Stimulated activated CD4-positive, alpha-beta T cell treated with anti-CD3 and anti-CD28 coated beads, TNF-alpha, amount 100 ng/mL, for 24 hours (primary cell): ENCODE measurements around the gene OXER1.

Source experiments
- DNase-seq, 3 experiments: peaks; one replicate each; pipeline ENCODE4 v3.0.0-alpha.2; 2020; ENCODE audit warnings: low read depth in 3 of 3

The OXER1 gene

DNA sequence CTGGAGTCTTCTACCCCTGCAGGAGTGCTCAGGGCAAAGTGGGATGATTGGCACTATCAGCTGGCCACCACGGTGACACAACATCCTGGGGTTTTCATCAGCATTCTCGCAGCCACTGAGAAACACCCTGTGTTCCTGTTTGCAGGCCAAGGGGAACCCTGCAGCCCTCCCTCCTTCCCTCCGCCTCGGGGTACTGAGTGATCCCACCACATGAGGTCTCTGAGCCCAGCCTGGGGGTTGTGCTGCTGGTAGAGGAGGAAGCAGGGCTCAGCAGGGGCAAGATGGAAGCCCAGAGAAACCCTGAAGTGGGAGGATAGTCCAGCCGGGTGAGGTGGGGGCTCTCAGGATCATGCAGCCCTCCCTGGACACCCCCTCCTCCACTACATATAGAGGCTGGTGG, at the start of gene OXER1:
Gene OXER1 (minus strand): TSS at position 40 of the 400 bp plus-strand sequence. CDS start 73 bp downstream, outside the sequence.
- no peak for DNase-seq

GRCh38 chr2:42812899-42813479, 49.1 kb upstream of the OXER1 start:
- no peak for DNase-seq

DNA sequence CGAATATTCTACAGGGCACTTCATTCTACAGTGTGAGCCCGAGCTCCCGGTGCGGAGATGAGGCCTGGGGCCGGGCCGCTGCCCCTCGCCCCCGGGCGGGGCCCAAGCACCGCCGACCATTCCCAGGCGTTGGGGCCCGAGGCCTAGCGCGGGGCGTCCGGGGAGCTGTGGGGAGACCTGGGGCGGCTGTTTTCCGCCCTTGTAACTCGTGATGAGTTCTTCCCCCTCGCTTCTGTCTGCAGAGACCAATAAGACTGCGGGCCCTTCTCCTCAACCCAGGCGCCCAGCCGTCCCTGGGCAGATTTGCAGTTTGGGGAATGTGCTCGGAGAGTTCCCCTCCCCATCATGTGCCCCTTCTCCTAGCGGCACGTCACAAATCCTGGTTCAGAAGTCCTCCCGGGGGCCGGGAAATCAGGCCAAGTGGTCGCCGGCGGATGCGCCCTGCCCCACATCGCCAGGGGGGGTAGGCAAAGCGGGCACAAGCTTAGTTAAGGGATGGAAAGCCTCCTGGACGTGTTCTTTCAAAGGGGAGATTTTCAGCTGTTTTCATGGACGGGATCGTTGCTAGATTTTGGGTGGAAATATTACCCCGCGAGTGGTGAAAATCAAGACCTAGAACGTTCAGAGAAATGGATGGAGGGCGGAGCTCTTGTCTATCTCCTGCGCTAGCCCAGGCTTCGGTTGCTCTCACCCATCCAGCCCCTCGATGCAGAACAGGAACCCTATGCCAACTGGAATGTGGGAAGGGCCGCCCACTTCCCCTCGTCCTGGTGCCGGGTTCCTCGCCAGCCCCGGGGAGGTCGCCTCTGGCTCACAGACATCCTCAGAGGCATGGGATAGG, 47.3 kb upstream of the OXER1 start:
- peak; percentile 17 to 44 (median 25) for DNase-seq

DNA sequence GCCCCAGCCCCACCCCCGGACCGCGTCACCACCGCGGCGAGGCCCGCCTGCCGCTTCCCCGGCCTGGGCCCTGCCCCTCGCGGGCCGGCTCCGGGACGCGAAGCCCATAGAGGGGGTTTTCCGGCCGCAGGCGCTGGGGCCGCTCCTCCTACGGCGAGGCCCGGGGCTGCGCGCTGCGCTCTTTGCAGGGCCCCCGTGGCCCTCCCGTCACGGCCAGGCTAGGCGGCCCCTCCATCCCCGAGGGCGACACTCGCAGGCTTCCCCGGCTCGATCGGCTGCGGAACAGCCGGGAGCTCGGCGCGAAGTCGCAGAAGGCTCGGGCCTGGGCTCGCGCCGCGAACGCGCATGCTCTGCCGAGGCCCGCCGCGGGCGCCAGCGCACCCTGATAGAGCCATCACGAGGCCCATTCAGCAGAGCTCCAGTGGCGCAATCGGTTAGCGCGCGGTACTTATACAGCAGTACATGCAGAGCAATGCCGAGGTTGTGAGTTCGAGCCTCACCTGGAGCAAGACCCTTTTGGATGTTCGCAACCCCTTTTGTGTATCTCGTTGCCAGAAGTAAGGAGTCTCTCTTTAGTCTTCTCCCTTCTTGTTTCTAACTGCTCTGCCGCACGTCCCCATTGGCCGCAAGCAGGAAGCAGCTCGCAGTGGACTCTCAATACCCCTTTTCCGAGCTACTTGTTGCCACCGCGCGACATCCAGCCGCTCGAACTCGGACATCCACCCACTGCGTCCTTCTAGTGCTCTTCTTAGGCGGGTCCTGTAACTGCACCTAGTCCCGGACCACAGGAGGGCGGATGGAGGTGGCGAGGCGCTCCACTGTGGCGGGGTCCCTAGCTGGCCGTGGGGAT, 46.4 kb upstream of the OXER1 start:
- peak; percentile 87 to 93 (median 92) for DNase-seq

GRCh38 chr2:42809819-42810120, 45.8 kb upstream of the OXER1 start:
- DNase-seq = peak in 2 of 3 experiments; percentile 20 to 68

DNA sequence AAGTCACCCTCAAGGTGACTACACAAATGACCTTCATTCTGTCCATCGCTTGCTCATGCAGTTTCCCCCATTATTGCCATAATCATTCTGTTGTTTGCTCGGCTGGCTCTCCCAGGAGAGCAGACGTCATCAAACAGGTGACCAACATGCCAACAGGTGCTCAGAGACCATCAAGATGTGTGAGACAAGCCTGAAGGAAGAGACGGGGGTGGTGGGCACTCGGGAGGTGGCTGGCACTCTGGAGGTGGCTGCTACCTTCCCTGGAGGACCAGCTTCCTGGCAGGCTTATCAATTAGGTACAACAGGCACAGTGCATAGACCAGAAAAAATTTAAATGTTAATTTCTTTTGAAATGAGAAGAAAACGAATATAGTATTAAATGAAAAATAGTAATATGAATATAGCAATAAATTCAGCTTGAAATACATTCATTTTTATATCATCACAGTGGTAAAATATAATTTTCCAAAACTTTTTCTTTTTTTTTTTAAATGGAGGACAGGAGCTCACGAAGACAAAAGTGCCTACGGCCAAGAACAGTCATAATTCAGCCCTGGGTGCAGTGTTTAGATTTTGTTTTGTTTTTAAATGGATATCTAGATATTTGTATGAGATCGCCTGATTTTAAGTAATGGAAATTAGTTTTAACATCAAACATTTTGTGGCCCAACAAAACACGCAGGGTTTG, 45.3 kb upstream of the OXER1 start:
- no peak for DNase-seq

GRCh38 chr2:42808301-42808700, 44.4 kb upstream of the OXER1 start:
- DNase-seq = no peak

- DNase-seq = no peak
Observed at GRCh38 chr2:42806786-42807185, 42.9 kb upstream of the OXER1 start.

DNA sequence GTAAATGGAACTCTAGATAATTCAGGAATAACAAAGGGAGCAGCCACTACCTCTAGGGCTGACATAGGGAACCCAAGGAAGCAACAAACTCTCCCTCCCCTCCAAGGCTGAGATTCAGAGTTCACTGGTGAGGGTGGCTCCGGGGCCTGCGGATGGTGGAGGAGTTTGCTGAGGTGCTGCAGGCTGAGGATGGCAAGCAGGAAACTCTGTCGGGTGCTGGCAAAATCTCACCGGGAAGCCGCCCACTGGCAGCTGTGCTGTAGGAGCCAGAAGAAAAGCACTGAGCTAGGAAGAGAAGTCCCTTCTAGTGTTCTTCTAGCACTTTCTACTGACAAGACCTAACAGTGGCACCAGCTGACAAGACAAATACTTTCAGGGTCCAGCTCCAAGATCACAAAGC, 41.0 kb upstream of the OXER1 start:
- DNase-seq = no peak

- DNase-seq = no peak
Observed at GRCh38 chr2:42804338-42804737, 40.4 kb upstream of the OXER1 start.

- no peak for DNase-seq
Observed at GRCh38 chr2:42802150-42802549, 38.2 kb upstream of the OXER1 start.

DNA sequence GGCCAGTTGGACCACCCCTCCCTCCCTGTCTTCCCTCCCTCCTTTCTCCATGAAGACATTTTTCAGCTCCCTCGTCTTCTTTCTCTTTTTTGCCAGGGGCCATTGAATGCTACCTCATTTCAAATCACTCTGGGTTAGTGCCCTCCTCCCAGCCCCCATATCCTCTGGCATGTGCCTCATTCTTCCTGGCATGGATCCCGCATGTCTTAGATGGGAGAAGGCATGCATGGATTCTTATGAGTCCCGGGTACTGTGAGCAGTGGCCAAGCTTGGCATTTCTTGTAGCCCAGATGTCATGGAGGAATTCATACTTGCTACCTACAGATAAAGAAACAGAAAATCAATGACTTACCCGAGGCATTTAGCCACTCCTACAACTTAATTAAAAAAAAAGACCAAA, 37.4 kb upstream of the OXER1 start:
- DNase-seq = no peak

DNA sequence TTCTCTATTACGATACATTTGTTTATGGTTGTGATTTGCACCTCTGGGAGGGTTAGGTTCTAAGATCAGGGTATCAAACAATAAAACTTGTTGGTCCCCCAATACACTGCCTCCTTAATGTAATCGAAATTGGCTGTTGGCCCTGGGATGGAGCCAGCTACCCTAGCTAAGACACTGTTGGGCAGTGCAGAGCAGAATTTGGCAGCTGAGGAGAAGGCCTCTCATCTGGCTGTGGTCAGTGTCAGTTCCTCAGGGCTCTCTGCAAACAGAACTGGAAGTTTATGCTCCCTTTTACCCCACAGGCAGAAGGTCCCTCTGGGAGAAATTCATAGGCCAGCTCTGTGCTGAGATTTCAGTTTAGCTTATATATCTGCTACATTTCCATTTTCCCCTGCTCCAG, 37.0 kb upstream of the OXER1 start:
- no peak for DNase-seq

DNA sequence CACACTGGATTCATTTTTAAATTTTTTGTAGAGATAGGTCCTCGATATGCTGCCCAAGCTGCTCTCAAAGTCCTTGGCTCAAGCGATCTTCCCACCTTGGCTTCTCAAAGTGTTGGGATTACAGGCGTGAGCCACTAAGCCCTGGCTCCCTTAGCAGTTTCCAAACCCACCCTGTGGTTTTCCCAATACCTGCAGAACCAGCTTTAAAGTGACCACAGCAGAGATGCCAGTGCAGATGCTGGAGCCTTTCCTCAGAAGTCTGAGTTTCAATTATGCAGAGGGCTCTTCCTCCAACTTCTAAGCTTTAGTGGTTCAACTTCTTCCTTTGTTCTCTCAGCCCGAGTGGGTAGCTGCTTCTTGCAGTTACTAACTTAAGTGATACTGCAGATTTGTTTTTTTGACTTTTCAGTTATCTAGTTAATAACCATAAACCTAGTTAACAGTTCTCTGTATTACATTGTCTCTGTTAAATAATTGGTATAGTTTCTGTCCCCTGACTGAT, 36.6 kb upstream of the OXER1 start:
- DNase-seq = no peak

GRCh38 chr2:42799881-42800280, 35.9 kb upstream of the OXER1 start:
- DNase-seq = no peak

- DNase-seq = no peak
Observed at GRCh38 chr2:42797281-42797680, 33.3 kb upstream of the OXER1 start.

DNA sequence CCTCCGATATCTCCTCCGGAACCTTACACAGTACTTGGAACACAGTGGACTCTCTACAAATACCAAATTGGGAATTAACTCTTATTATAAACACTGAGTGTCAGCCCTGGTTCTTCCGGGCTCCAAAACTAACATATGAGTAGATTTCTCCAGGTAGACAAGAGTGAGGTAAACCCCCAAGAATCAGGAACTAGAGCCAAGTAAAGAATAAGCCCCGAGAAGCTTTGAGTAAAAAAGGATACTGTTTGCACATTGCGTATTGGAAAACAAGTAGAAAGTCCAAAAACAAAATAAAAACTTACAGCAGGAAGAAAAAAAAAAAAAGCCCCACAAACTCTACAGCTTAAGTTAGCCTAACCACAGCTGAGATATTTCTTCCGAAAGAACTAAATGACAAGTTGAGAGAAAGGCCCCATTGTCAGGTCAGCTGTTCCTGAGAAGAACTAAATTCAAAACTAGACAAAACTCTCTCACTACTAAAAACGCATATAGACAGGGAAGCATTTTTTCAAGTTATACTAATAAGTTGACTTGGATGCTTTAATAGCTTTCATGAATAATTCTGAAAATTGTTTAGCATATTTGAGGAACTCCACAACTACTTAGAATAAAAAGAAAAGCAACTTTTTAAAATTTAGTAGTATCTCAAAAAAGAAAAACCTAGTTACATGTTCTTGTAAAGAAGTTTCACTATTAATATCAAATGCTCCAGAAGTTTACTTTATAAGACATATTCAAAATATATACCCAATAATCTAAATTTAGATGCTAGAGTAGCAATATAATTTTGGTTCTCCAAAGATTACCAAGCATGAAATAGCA, 32.7 kb upstream of the OXER1 start:
- DNase-seq = no peak

GRCh38 chr2:42795841-42796301, 31.9 kb upstream of the OXER1 start:
- no peak for DNase-seq

DNA sequence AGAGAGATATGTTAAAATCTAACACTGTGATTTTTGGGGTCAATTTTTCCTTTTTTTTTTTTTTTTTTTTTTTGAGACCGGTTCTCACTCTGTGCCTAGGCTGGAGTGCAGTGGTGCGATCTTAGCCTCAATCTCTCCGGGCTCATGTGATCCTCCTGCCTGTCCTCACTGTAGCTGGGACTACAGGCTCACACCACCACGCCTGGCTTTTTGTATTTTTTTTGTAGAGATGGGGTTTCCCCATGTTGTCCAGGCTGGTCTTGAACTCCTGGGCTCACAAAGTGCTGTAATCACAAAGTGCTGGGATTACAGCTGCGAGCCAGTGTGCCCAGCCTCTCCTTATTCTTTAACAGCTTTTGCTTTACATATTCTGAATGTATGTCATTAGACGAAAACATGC, 31.3 kb upstream of the OXER1 start:
- DNase-seq = no peak

DNA sequence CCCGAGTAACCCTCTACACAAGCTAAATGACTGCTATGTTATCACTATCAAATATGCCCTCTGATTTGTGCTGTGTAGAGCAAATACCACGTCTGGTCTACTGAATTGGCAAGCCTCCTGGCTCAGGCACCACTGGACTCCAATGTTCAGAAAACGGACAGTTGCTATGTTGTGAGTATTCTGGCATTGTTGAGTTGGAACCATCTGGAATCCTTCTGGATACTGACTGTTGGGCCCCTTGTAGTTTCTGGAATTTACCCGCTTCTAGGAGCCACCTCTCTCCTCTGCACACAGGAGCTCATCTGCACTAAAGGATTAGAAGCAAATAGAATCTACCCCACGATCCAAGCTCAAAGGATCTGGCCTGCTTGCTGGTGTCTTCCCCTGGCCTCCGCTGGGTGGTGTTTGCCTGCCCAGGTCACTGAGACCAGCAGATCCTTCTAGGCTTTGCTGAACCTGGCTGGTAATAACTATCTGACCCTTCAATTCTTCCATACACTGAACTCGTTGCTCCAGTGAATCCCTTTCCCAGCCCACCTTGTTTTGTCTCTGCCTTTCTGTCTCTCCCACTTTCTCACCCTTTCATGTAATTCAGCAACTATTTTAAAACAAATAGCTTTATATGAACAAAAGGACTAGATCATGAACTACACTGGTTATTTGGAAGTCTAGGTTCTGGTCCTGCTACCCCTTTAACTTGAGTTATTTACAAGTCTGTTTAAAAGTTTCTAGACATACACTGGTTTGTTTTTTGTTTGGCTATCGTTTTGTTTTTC, 30.5 kb upstream of the OXER1 start:
- no peak for DNase-seq
